GOT3 (cell line): Measurements from ENCODE around the gene PRKAG2.

Experiments used
- DNase-seq: peaks from one replicate; lab custom pipeline; 2025; ENCODE audit warnings: mixed read lengths; lab: John Stamatoyannopoulos, UW

The PRKAG2 gene

GRCh38 chr7:151648429-151648828 is 228.5 kb downstream of the PRKAG2 start:
- no peak for DNase-seq

- DNase-seq = no peak
Measured at GRCh38 chr7:151647874-151648273, 229.0 kb downstream of the PRKAG2 start.

GRCh38 chr7:151647006-151647405 is 229.9 kb downstream of the PRKAG2 start:
- DNase-seq = no peak

DNA sequence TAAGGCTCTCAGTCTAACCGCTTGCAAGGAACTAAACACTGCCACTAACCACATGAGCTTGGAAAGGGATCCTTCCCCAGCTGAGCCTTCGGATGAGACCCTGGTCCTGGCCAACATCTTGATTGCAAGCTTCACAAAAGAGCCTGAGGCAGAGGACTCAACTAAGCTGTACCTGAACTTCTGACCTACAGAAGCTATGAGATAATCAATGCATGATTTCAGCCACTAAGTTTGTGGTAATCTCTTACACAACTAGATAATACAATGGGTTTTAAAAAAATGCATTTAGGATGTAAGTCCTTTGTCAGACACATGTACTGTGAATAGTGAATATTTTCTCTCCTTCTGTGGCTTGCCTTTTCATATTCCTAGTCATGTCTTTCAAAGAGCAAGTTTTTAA is 231.6 kb downstream of the PRKAG2 start:
- no peak for DNase-seq

DNA sequence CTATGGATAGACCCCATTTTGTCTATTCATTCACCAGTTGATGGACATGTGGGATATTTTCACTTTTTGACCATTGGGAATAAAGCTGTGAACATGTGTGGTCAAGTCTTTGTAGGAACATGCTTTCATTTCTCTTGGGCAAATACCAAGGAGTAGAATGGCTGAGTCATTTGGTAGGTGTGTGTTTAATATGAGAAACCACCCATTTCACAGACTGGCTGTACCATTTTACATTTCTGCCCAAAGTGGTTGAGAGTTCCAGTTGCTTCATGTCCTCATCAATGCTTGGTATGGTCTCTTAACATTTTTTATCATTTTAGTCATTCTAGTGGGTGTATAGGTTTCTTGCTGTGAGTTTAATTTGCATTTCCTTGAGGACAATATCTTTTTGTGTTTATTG is 232.4 kb downstream of the PRKAG2 start:
- no peak for DNase-seq

GRCh38 chr7:151642746-151643145 is 234.2 kb downstream of the PRKAG2 start:
- no peak for DNase-seq

- no peak for DNase-seq
Measured at GRCh38 chr7:151641587-151641986, 235.3 kb downstream of the PRKAG2 start.

GRCh38 chr7:151637781-151638261 is 239.1 kb downstream of the PRKAG2 start:
- DNase-seq = no peak

DNA sequence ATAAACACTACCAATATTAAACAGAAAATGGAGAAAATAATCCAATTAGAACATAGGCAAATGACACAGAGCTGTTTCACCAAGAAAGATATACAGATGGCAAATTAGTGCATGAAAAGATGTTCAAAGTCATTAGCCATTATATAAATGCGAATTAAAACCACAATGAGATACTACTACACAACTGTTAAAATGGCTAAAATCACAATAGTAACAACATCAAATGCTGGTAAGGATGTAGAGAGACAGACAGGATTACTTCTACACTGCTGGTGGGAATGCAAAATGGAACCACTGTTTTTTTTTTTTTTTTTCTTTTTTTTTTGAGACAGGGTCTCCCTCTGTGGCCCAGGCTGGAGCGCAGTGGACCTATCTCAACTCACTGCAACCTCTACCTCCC is 242.3 kb downstream of the PRKAG2 start:
- no peak for DNase-seq

DNA sequence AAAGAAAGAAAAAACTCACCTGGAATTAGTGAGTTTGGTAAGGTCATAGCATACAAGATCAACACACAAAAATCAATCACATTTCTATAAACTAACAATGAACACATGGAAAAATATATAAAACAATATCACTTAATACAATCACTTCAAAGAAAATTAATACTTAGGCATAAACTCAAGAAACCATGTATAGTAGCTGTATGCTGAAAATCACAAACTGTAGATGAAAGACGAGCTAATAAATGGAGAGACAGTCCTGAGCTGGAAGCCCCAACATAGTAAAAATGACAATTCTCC is 243.5 kb downstream of the PRKAG2 start:
- no peak for DNase-seq

- DNase-seq = no peak
Measured at GRCh38 chr7:151632750-151633515, 244.0 kb downstream of the PRKAG2 start.

DNA sequence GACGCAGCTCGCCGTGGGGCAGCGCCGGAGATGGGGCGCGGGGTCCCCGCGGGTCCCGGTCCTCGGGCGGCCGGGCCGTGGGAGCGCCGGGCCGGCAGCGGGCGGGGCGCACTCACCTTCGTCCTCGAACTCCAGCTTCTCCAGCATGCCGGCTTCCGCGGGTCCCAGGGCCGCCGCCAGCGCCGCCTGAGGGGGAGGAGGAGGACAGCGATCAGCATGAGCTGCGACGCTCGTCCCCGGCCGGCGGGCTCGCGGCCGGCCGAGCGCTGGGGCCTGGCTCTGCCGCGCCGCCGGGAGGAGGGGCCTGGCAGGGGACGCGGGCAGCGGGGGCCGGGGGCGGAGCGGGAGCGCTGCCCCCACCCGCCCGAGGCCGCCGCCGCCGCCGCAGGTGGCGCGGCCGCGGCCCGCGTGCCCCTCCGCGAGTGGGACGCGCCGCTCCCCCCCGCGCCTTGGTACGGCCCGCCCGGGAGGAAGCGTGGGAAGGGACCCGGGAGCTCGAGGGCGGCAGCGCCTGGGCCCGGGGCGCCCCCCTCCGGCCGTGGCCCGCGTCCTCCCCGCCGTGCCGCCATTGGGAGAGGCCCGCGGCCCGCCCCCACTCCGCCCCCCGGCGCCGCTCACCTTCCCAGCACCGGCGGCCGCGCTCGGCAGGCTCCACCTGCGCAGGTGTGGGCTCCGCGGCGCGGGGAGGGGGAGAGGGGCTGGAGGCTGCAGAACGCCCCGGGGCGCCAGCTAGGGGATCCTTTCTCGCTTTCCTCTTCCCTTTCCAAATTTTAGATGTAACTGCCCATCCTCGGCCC is 244.8 kb downstream of the PRKAG2 start:
- peak; percentile 33 for DNase-seq

GRCh38 chr7:151631570-151631952 is 245.4 kb downstream of the PRKAG2 start:
- DNase-seq = no peak

GRCh38 chr7:151630851-151631569 is 245.9 kb downstream of the PRKAG2 start:
- no peak for DNase-seq

- no peak for DNase-seq
Measured at GRCh38 chr7:151630358-151630757, 246.6 kb downstream of the PRKAG2 start.

- DNase-seq = no peak
Measured at GRCh38 chr7:151629713-151630272, 247.1 kb downstream of the PRKAG2 start.

GRCh38 chr7:151628846-151629604 is 247.9 kb downstream of the PRKAG2 start:
- no peak for DNase-seq

- DNase-seq = no peak
Measured at GRCh38 chr7:151626422-151627115, 250.3 kb downstream of the PRKAG2 start.

- DNase-seq = no peak
Measured at GRCh38 chr7:151625606-151626005, 251.3 kb downstream of the PRKAG2 start.

- DNase-seq = no peak
Measured at GRCh38 chr7:151624246-151624928, 252.5 kb downstream of the PRKAG2 start.
